Stomach smooth muscle (tissue), 2 donors: ENCODE results near the gene RAB25.
A peak's percentile ranks its signal among the peaks of the same experiment; 100 is the strongest.

Experiments
- H3K27ac ChIP-seq: one replicate; pipeline ENCODE4 v1.7.0; 2013; ENCODE audit warnings: mild to moderate bottlenecking, low read length, inconsistent platforms
- H3K27me3 ChIP-seq, 2 donors: one replicate each; pipeline ENCODE4 v1.7.0; 2013; ENCODE audit warnings: low read length in 2 of 2; ENCODE audit not compliant: insufficient read depth in 2 of 2, control insufficient read depth in 1 of 2
- H3K36me3 ChIP-seq, 2 donors: one replicate each; pipeline ENCODE4 v1.7.0; 2013; ENCODE audit warnings: low read length in 2 of 2; ENCODE audit not compliant: control insufficient read depth in 2 of 2, insufficient read depth in 2 of 2
- H3K4me1 ChIP-seq: one replicate; pipeline ENCODE4 v1.7.0; 2013; ENCODE audit warnings: low read length; ENCODE audit not compliant: control insufficient read depth, insufficient read depth
- H3K4me3 ChIP-seq, 2 donors: one replicate each; pipeline ENCODE4 v1.7.0; 2013; ENCODE audit warnings: low read length in 2 of 2
- H3K9ac ChIP-seq, 2 donors: one replicate each; pipeline ENCODE4 v1.7.0; 2013; ENCODE audit warnings: low read length in 2 of 2, mild to moderate bottlenecking in 1 of 2
- H3K9me3 ChIP-seq, 2 donors: one replicate each; pipeline ENCODE4 v1.7.0; 2013; ENCODE audit warnings: low read length in 2 of 2; ENCODE audit not compliant: control insufficient read depth in 2 of 2
- donor health status: healthy.
- donor health status: Pancreatic carcinoma.

Gene RAB25

GRCh38 chr1:156090138-156090839 is 29.3 kb downstream of the RAB25 start:
- H3K9me3 ChIP-seq: no peaks in the 10 kb centered on the region
- H3K27me3 ChIP-seq: no peaks in the 10 kb centered on the region
- no peak overlapping the region for H3K9ac ChIP-seq
- H3K4me3 ChIP-seq: peak overlapping the region in 1 of 2 donors; percentile 3
- H3K27ac ChIP-seq: no peak overlapping the region
- H3K4me1 ChIP-seq: peaks cover 16% of the 10 kb centered on the region
- peaks cover 0 to 2% of the 10 kb centered on the region in 2 donors for H3K36me3 ChIP-seq

GRCh38 chr1:156090840-156091188 is 29.9 kb downstream of the RAB25 start:
- H3K9ac ChIP-seq: no peak overlapping the region

GRCh38 chr1:156091610-156092009 is 30.6 kb downstream of the RAB25 start:
- Histone ChIP-seq H3K4me3 (no peak overlapping the region), H3K4me1 (peaks cover 22% of the 10 kb centered on the region), H3K27me3 (no peaks in the 10 kb centered on the region)

More at GRCh38 chr1:156090840-156091188, 29.9 kb downstream of the RAB25 start:
- H3K4me1 ChIP-seq: peaks cover 19% of the 10 kb centered on the region
- H3K27me3 ChIP-seq: no peaks in the 10 kb centered on the region
- peaks cover 0 to 2% of the 10 kb centered on the region in 2 donors for H3K36me3 ChIP-seq
- H3K4me3 ChIP-seq: peak overlapping the region in 1 of 2 donors; percentile 3
- no peak overlapping the region for H3K27ac ChIP-seq
- H3K9me3 ChIP-seq: no peaks in the 10 kb centered on the region

GRCh38 chr1:156095906-156096508 is 35.0 kb downstream of the RAB25 start:
- no peaks in the 10 kb centered on the region for H3K9me3 ChIP-seq
- H3K27me3 ChIP-seq: no peaks in the 10 kb centered on the region
- H3K4me1 ChIP-seq: peaks cover 24% of the 10 kb centered on the region
- H3K9ac ChIP-seq: peak overlapping the region in 1 of 2 donors; percentile 51
- H3K4me3 ChIP-seq: no peak overlapping the region
- H3K27ac ChIP-seq: peak overlapping the region; percentile 79
- H3K36me3 ChIP-seq: peaks cover 0 to 2% of the 10 kb centered on the region in 2 donors

More at GRCh38 chr1:156091610-156092009, 30.6 kb downstream of the RAB25 start:
- no peaks in the 10 kb centered on the region for H3K9me3 ChIP-seq
- no peak overlapping the region for H3K27ac ChIP-seq
- H3K9ac ChIP-seq: no peak overlapping the region
- H3K36me3 ChIP-seq: peaks cover 0 to 2% of the 10 kb centered on the region in 2 donors

- Histone ChIP-seq H3K27ac (peak overlapping the region; percentile 79), H3K27me3 (no peaks in the 10 kb centered on the region), H3K4me1 (peaks cover 27% of the 10 kb centered on the region), H3K9ac (peak overlapping the region; percentile 48 to 74), H3K9me3 (no peaks in the 10 kb centered on the region), H3K36me3 (peaks cover 0 to 2% of the 10 kb centered on the region in 2 donors), H3K4me3 (peak overlapping the region; percentile 44 to 47)
Observed at GRCh38 chr1:156096640-156097391, 35.9 kb downstream of the RAB25 start.

GRCh38 chr1:156097499-156098178 is 36.7 kb downstream of the RAB25 start:
- Histone ChIP-seq H3K27me3 (no peaks in the 10 kb centered on the region), H3K4me3 (no peak overlapping the region), H3K36me3 (peaks cover 0 to 2% of the 10 kb centered on the region in 2 donors), H3K4me1 (peaks cover 35% of the 10 kb centered on the region), H3K27ac (peak overlapping the region; percentile 79), H3K9me3 (no peaks in the 10 kb centered on the region), H3K9ac (peak overlapping the region; percentile 13 to 48)

- no peak overlapping the region for H3K4me3 ChIP-seq
- peaks cover 0 to 2% of the 10 kb centered on the region in 2 donors for H3K36me3 ChIP-seq
- no peaks in the 10 kb centered on the region for H3K9me3 ChIP-seq
- no peaks in the 10 kb centered on the region for H3K27me3 ChIP-seq
- no peak overlapping the region for H3K9ac ChIP-seq
- H3K27ac ChIP-seq: peak overlapping the region; percentile 31
- peaks cover 46% of the 10 kb centered on the region for H3K4me1 ChIP-seq
Observed at GRCh38 chr1:156098784-156099183, 37.8 kb downstream of the RAB25 start.

- Histone ChIP-seq H3K27me3 (no peaks in the 10 kb centered on the region), H3K4me1 (peaks cover 51% of the 10 kb centered on the region), H3K4me3 (no peak overlapping the region), H3K9me3 (no peaks in the 10 kb centered on the region), H3K9ac (no peak overlapping the region), H3K36me3 (no peaks in the 10 kb centered on the region), H3K27ac (peak overlapping the region; percentile 31)
Observed at GRCh38 chr1:156099282-156099681, 38.3 kb downstream of the RAB25 start.

- no peak overlapping the region for H3K9ac ChIP-seq
- H3K4me1 ChIP-seq: peaks cover 62% of the 10 kb centered on the region
- H3K27ac ChIP-seq: peak overlapping the region; percentile 46
Observed at GRCh38 chr1:156100205-156100995, 39.4 kb downstream of the RAB25 start.

GRCh38 chr1:156101880-156102279 is 40.9 kb downstream of the RAB25 start:
- Histone ChIP-seq H3K36me3 (no peaks in the 10 kb centered on the region), H3K4me1 (peaks cover 61% of the 10 kb centered on the region), H3K9me3 (no peaks in the 10 kb centered on the region), H3K4me3 (peak overlapping the region in 1 of 2 donors; percentile 22), H3K27me3 (no peaks in the 10 kb centered on the region), H3K9ac (peak overlapping the region in 1 of 2 donors; percentile 36), H3K27ac (peak overlapping the region; percentile 100)

More at GRCh38 chr1:156100205-156100995, 39.4 kb downstream of the RAB25 start:
- no peak overlapping the region for H3K4me3 ChIP-seq
- no peaks in the 10 kb centered on the region for H3K9me3 ChIP-seq
- H3K27me3 ChIP-seq: no peaks in the 10 kb centered on the region
- no peaks in the 10 kb centered on the region for H3K36me3 ChIP-seq
